ENCODE results near the gene ADAMTS17.

- TF ChIP-seq POLR2A (IDR thresholded peaks at IDR 0.05; ENCODE audit: low read depth, low read length) (no peak), TAF1 (IDR thresholded peaks at IDR 0.05; ENCODE audit: borderline replicate concordance, low read depth, low read length) (no peak)
Measured at GRCh38 chr15:99996660-99997059, 345.1 kb downstream of the ADAMTS17 start.
